Kidney (tissue), 14 donors: ENCODE measurements around the gene OR11H7. TPM values are rescaled to one million over a fixed set of nuclear protein-coding genes. Genes with fewer than 3 reads are reported as not detected.
"Not testable (repeated sequence)": the region's sequence is repeated elsewhere in the genome, so short reads cannot be mapped to it uniquely, and the experiment has no call there.

Source experiments
- DNase-seq, 5 donors: peaks; one replicate each; pipeline ENCODE4 v3.0.0-alpha.2; 2013 to 2020
- FAIRE-seq: peaks from 2 replicates; lab custom pipeline; 2012; peaks lifted over from hg19 to GRCh38; lab: Jason Lieb, UNC
- H3K27ac ChIP-seq, 2 donors: one replicate each; pipeline ENCODE4 v1.7.0; 2013; ENCODE audit warnings: low read depth in 2 of 2, low read length in 2 of 2, inconsistent platforms in 1 of 2
- H3K27me3 ChIP-seq: one replicate; pipeline ENCODE4 v1.7.1; 2013; ENCODE audit warnings: low read length, inconsistent platforms; ENCODE audit not compliant: control insufficient read depth, insufficient read depth
- H3K36me3 ChIP-seq, 3 donors: one replicate each; pipeline versions ENCODE4 v1.7.0 to v1.7.1; 2013; ENCODE audit warnings: low read length in 3 of 3, control low read depth in 1 of 3, inconsistent platforms in 1 of 3; ENCODE audit not compliant: insufficient read depth in 3 of 3, control insufficient read depth in 2 of 3
- H3K4me1 ChIP-seq, 3 donors: one replicate each; pipeline versions ENCODE4 v1.7.0 to v1.7.1; 2013; ENCODE audit warnings: low read length in 3 of 3, inconsistent platforms in 1 of 3, low read depth in 1 of 3; ENCODE audit not compliant: control insufficient read depth in 2 of 3, insufficient read depth in 2 of 3
- H3K4me3 ChIP-seq, 3 donors: one replicate each; pipeline versions ENCODE4 v1.7.0 to v1.8.1; 2013; ENCODE audit warnings: low read length in 3 of 3, control low read depth in 1 of 3, inconsistent platforms in 1 of 3
- H3K9ac ChIP-seq, 3 donors: one replicate each; pipeline versions ENCODE4 v1.7.0 to v1.7.1; 2013; ENCODE audit warnings: low read length in 3 of 3, control low read depth in 1 of 3, inconsistent platforms in 1 of 3
- H3K9me3 ChIP-seq, 3 donors: one replicate each; pipeline versions ENCODE4 v1.7.0 to v1.7.1; 2013; ENCODE audit warnings: low read length in 3 of 3, control low read depth in 1 of 3, inconsistent platforms in 1 of 3; ENCODE audit not compliant: control insufficient read depth in 2 of 3, insufficient read depth in 1 of 3
- CTCF ChIP-seq: IDR thresholded peaks from 3 replicates; pipeline ENCODE4 v1.5.1; 2012; ENCODE audit warnings: mild to moderate bottlenecking, moderate library complexity, borderline replicate concordance; ENCODE audit not compliant: insufficient read depth; ENCODE audit errors: extremely low read depth
- intact Hi-C: fragments of 100-400 bp; cut with DNase I; formaldehyde crosslinking; loops from one replicate; pipeline ENCODE4 v1.11.1; 2022
- polyA plus RNA-seq: library from polyadenylated mRNA; stranded (reverse); fragments of 350-450 nt; fragmentation: Illumina TruSeq; extraction: RNeasy Lipid Tissue Mini Kit (QIAGEN cat#74804); gene quantifications from one replicate; pipeline ENCODE4 v1.2.3, GENCODE V29; 2014; ENCODE audit warnings: low read depth, low replicate concordance; ENCODE audit not compliant: insufficient read depth
- total RNA-seq: library from RNA; stranded (reverse); fragmentation: NEBNext Ultra II Directional; extraction: Animal tissue kit (Norgen Biotek cat#: 25700); gene quantifications from one replicate; pipeline ENCODE4 v1.2.1, GENCODE V29; 2021
- donor health status: control.
- donor health status: control.
- donor health status: control.
- donor health status: control.
- donor health status: control.
- donor health status: DM: yes; HTN: yes; CAD: no.
- donor health status: Normal renal cell carcinoma (clear cell type).

Gene OR11H7
- total and polyA plus RNA-seq, 2 donors from 2014 or later: not detected

- Histone ChIP-seq H3K27ac (no peak overlapping the region), H3K9ac (no peak overlapping the region), H3K4me3 (no peak overlapping the region), H3K36me3 (peaks cover 0 to 4% (median 0%) of the 10 kb centered on the region in 3 donors), H3K9me3 (peaks cover 0 to 4% (median 0%) of the 10 kb centered on the region in 3 donors), H3K4me1 (no peaks in the 10 kb centered on the region), H3K27me3 (no peaks in the 10 kb centered on the region)
- intact Hi-C loops: no loop called here
- DNase-seq (no peak), FAIRE-seq (no peak)
- TF ChIP-seq CTCF: no peak
These were observed 48.6 kb downstream of the OR11H7 start for GRCh38 chr14:20277409-20277808.

GRCh38 chr14:20278414-20278813 lies 49.6 kb downstream of the OR11H7 start:
- Histone ChIP-seq H3K9ac (no peak overlapping the region), H3K4me1 (no peaks in the 10 kb centered on the region), H3K4me3 (no peak overlapping the region), H3K27me3 (no peaks in the 10 kb centered on the region), H3K36me3 (peaks cover 0 to 4% (median 0%) of the 10 kb centered on the region in 3 donors), H3K9me3 (peaks cover 0 to 4% (median 0%) of the 10 kb centered on the region in 3 donors), H3K27ac (no peak overlapping the region)
- intact Hi-C loops: no loop called here
- TF ChIP-seq CTCF: no peak
- DNase-seq (no peak), FAIRE-seq (no peak)

- intact Hi-C loops, FAIRE-seq: not testable (repeated sequence)
These were observed 51.5 kb downstream of the OR11H7 start for GRCh38 chr14:20280265-20280664.

More at GRCh38 chr14:20280265-20280664, 51.5 kb downstream of the OR11H7 start:
- not testable (repeated sequence) for H3K9ac ChIP-seq, H3K4me1 ChIP-seq, H3K9me3 ChIP-seq, H3K36me3 ChIP-seq, DNase-seq, H3K4me3 ChIP-seq, H3K27ac ChIP-seq, H3K27me3 ChIP-seq

Other genes with a start within 250 kb of the OR11H7 start
- gene OR4Q2, start 226.8 kb upstream of the OR11H7 start, total RNA-seq: not detected
- not detected for gene OR4Q2, start 226.8 kb upstream of the OR11H7 start, polyA plus RNA-seq
- gene OR4K14, start 209.7 kb upstream of the OR11H7 start, total RNA-seq: not detected
- not detected for gene OR4K14, start 209.7 kb upstream of the OR11H7 start, polyA plus RNA-seq
- gene OR4K13, start 192.9 kb upstream of the OR11H7 start, total RNA-seq: not detected
- gene OR4K13, start 192.9 kb upstream of the OR11H7 start, polyA plus RNA-seq: not detected
- gene OR4L1, start 168.9 kb upstream of the OR11H7 start, total RNA-seq: not detected
- gene OR4L1, start 168.9 kb upstream of the OR11H7 start, polyA plus RNA-seq: not detected
- gene OR4K17, start 118.2 kb upstream of the OR11H7 start, total RNA-seq: not detected
- not detected for gene OR4K17, start 118.2 kb upstream of the OR11H7 start, polyA plus RNA-seq
- not detected for gene OR4N5, start 90.2 kb upstream of the OR11H7 start, total RNA-seq
- gene OR4N5, start 90.2 kb upstream of the OR11H7 start, polyA plus RNA-seq: not detected
- not detected for gene OR11G2, start 38.1 kb upstream of the OR11H7 start, total RNA-seq
- not detected for gene OR11G2, start 38.1 kb upstream of the OR11H7 start, polyA plus RNA-seq
- not detected for gene OR11H6, start 5.3 kb upstream of the OR11H7 start, total RNA-seq
- not detected for gene OR11H6, start 5.3 kb upstream of the OR11H7 start, polyA plus RNA-seq
- not detected for gene OR11H4, start 10.3 kb downstream of the OR11H7 start, total RNA-seq
- gene OR11H4, start 10.3 kb downstream of the OR11H7 start, polyA plus RNA-seq: not detected
- gene TTC5, start 77.0 kb downstream of the OR11H7 start, total RNA-seq: 22.3 TPM
- 12.3 TPM for gene TTC5, start 77.0 kb downstream of the OR11H7 start, polyA plus RNA-seq
- gene CCNB1IP1, start 104.3 kb downstream of the OR11H7 start, total RNA-seq: 25.7 TPM
- gene CCNB1IP1, start 104.3 kb downstream of the OR11H7 start, polyA plus RNA-seq: 58.2 TPM
- 18.4 TPM for gene PARP2, start 114.7 kb downstream of the OR11H7 start, total RNA-seq
- 14.4 TPM for gene PARP2, start 114.7 kb downstream of the OR11H7 start, polyA plus RNA-seq
- gene TEP1, start 184.5 kb downstream of the OR11H7 start, total RNA-seq: 45.2 TPM
- 11.2 TPM for gene TEP1, start 184.5 kb downstream of the OR11H7 start, polyA plus RNA-seq
- gene KLHL33, start 207.2 kb downstream of the OR11H7 start, total RNA-seq: 0.72 TPM
- gene KLHL33, start 207.2 kb downstream of the OR11H7 start, polyA plus RNA-seq: 0.24 TPM
- 32.4 TPM for gene OSGEP, start 225.8 kb downstream of the OR11H7 start, total RNA-seq
- gene OSGEP, start 225.8 kb downstream of the OR11H7 start, polyA plus RNA-seq: 30.3 TPM
- gene APEX1, start 226.2 kb downstream of the OR11H7 start, total RNA-seq: 119 TPM
- gene APEX1, start 226.2 kb downstream of the OR11H7 start, polyA plus RNA-seq: 109 TPM
- 35.7 TPM for gene PIP4P1, start 232.5 kb downstream of the OR11H7 start, total RNA-seq
- gene PIP4P1, start 232.5 kb downstream of the OR11H7 start, polyA plus RNA-seq: 33.3 TPM
- 80.7 TPM for gene PNP, start 240.4 kb downstream of the OR11H7 start, total RNA-seq
- 183 TPM for gene PNP, start 240.4 kb downstream of the OR11H7 start, polyA plus RNA-seq